ENCODE results near the gene SNAPC1. TPM values are rescaled to one million over a fixed set of nuclear protein-coding genes. Genes with fewer than 3 reads are reported as not detected.
A peak's percentile ranks its signal among the peaks of the same experiment; 100 is the strongest.

SNAPC1 gene
- total RNA-seq, 1 experiment from 2014 or later: 6.8 TPM

- Mint-ChIP-seq H3K4me1 (peaks cover 10 to 11% of the 10 kb centered on the region in 2 experiments; a peak in 3 of 4 replicates), H3K36me3 (ENCODE audit: insufficient read depth in 1 of 3, low read depth in 3 of 3) (peaks cover 0 to 2% (median 0%) of the 10 kb centered on the region in 3 experiments; a peak in 2 of 7 replicates), H3K4me3 (peak overlapping the region; percentile 79 to 91), H3K27ac (peak overlapping the region in 1 of 3 experiments; percentile 37; a peak in 3 of 7 replicates), H3K9me3 (peaks cover 0 to 3% of the 10 kb centered on the region in 2 experiments; a peak in 3 of 5 replicates), H3K27me3 (ENCODE audit: low read depth) (peaks cover 62% of the 10 kb centered on the region)
- no peak overlapping the region for H3K9ac ChIP-seq (ENCODE audit: extremely low read depth, insufficient read length, low read length)
- no peaks in the 10 kb centered on the region for H3K79me1 ChIP-seq (ENCODE audit: insufficient read depth, low read depth, low read length, poor library complexity, severe bottlenecking)
- H2BK5ac ChIP-seq (ENCODE audit: insufficient read length, low read length): no peak overlapping the region
- no peak overlapping the region for H3K14ac ChIP-seq (ENCODE audit: insufficient read depth, low read length)
- no peak overlapping the region for H3K18ac ChIP-seq (ENCODE audit: insufficient read length, low read depth, low read length)
- H2AK5ac ChIP-seq (ENCODE audit: insufficient read length, low read length): no peak overlapping the region
- no peaks in the 10 kb centered on the region for H3K79me2 ChIP-seq (ENCODE audit: insufficient read depth, low read length)
- H3T11ph ChIP-seq (ENCODE audit: low read length): no peak overlapping the region
- H4K5ac ChIP-seq (ENCODE audit: insufficient read length, low read depth, low read length): no peak overlapping the region
- peaks cover 6% of the 10 kb centered on the region for H3K23me2 ChIP-seq (ENCODE audit: insufficient read length, low read depth, low read length, poor library complexity, severe bottlenecking)
- H3K23ac ChIP-seq (ENCODE audit: insufficient read length, low read depth, low read length): no peak overlapping the region
- H3K9me3 ChIP-seq (ENCODE audit: control insufficient read depth, low read depth, low read length): no peaks in the 10 kb centered on the region
- H2AFZ ChIP-seq (ENCODE audit: low read length): peak overlapping the region; percentile 46
- no peak overlapping the region for H2BK12ac ChIP-seq (ENCODE audit: insufficient read length, low read depth, low read length)
- no peak overlapping the region for H4K91ac ChIP-seq (ENCODE audit: insufficient read length, low read depth, low read length)
- no peak overlapping the region for H3K4ac ChIP-seq (ENCODE audit: low read depth, low read length)
- H3K56ac ChIP-seq (ENCODE audit: insufficient read length, low read depth, low read length): no peak overlapping the region
- no peak overlapping the region for H2BK20ac ChIP-seq (ENCODE audit: low read depth, low read length, poor library complexity, severe bottlenecking)
- no peak overlapping the region for H2BK15ac ChIP-seq (ENCODE audit: low read depth, low read length)
- DNase-seq: no peak
- H4K8ac ChIP-seq (replicated peaks; ENCODE audit: insufficient read length, low read depth, low read length): no peak overlapping the region
- no peaks in the 10 kb centered on the region for H4K20me1 ChIP-seq (ENCODE audit: control insufficient read depth, insufficient read depth, insufficient read length)
- H3K4me1 ChIP-seq (ENCODE audit: insufficient read depth, low read length): no peaks in the 10 kb centered on the region
- H3K27ac ChIP-seq (ENCODE audit: insufficient read length, low read depth, low read length): no peak overlapping the region
- no CpG with 5 or more reads among the region's 15 CpGs for WGBS (ENCODE audit: extremely low coverage, insufficient read length, low lambda C conversion rate)
- H3K4me2 ChIP-seq (ENCODE audit: insufficient read depth, insufficient read length, low read length): peak overlapping the region; percentile 52
- H2BK120ac ChIP-seq (ENCODE audit: low read depth, low read length, poor library complexity, severe bottlenecking): no peak overlapping the region
- H3K27me3 ChIP-seq (ENCODE audit: insufficient read depth, low read length): peaks cover 15% of the 10 kb centered on the region
- TF ChIP-seq CTCF (conservative IDR thresholded peaks at IDR 0.05): no peak
Measured at GRCh38 chr14:61811882-61812346, 49.7 kb downstream of the SNAPC1 start.

Measured in H9 (cell line).